GM12878 (cell line): ENCODE data around the gene ARID5B. TPM values are rescaled to one million over a fixed set of nuclear protein-coding genes. Genes with fewer than 3 reads are reported as not detected.

Experiments used
- EP300 ChIP-seq, 2 experiments: fragments of 150-350 bp in 1 of 2; IDR thresholded peaks; 2 replicates each; pipeline ENCODE4 v1.6.1; 2011 to 2012; ENCODE audit warnings: low read depth in 2 of 2, low read length in 2 of 2, borderline replicate concordance in 1 of 2, improper control_type of control experiment in 1 of 2, inconsistent platforms in 1 of 2; ENCODE audit not compliant: control insufficient read depth in 1 of 2
- HSF1 ChIP-seq: fragments of 150-350 bp; IDR thresholded peaks from 2 replicates; pipeline ENCODE4 v1.6.1; 2014; ENCODE audit warnings: mild to moderate bottlenecking, low read depth, low read length
- KAT2A ChIP-seq: conservative IDR thresholded peaks from 2 replicates; pipeline ENCODE4 v1.6.1; 2011; ENCODE audit warnings: low read depth, low read length; ENCODE audit not compliant: control insufficient read depth
- KLF5 ChIP-seq: fragments of 450-650 bp; IDR thresholded peaks from 2 replicates; pipeline ENCODE4 v1.6.1; 2014; ENCODE audit warnings: mild to moderate bottlenecking; ENCODE audit not compliant: partially characterized antibody
- NFIC ChIP-seq: IDR thresholded peaks from 2 replicates; pipeline ENCODE4 v1.6.1; 2012; ENCODE audit warnings: low read depth, mild to moderate bottlenecking, inconsistent platforms, low read length, moderate library complexity
- NFYB ChIP-seq: IDR thresholded peaks from 2 replicates; pipeline ENCODE4 v1.6.1; 2011; ENCODE audit warnings: low read depth, mild to moderate bottlenecking, low read length, improper control_type of control experiment, moderate library complexity; ENCODE audit not compliant: insufficient read depth
- NR2C2 ChIP-seq: IDR thresholded peaks from 2 replicates; pipeline ENCODE4 v1.6.1; 2011; ENCODE audit warnings: borderline replicate concordance, low read depth; ENCODE audit not compliant: control insufficient read depth, insufficient read length
- POLR2AphosphoS2 ChIP-seq: IDR thresholded peaks from 2 replicates; pipeline ENCODE4 v1.6.1; 2011; ENCODE audit warnings: low read depth, mild to moderate bottlenecking, low read length, improper control_type of control experiment, moderate library complexity
- RB1 ChIP-seq: fragments of 450-650 bp; formaldehyde crosslinking; IDR thresholded peaks from 2 replicates; pipeline ENCODE4 v1.6.1; 2017; ENCODE audit warnings: mild to moderate bottlenecking, borderline replicate concordance
- RUNX3 ChIP-seq: IDR thresholded peaks from 2 replicates; pipeline ENCODE4 v1.6.1; 2012; ENCODE audit warnings: low read length, inconsistent platforms
- USF2 ChIP-seq: IDR thresholded peaks from 2 replicates; pipeline ENCODE4 v1.6.1; 2011; ENCODE audit warnings: low read depth, low read length, improper control_type of control experiment, borderline replicate concordance
- ZBTB11 ChIP-seq: fragments of 450-650 bp; formaldehyde crosslinking; IDR thresholded peaks from 2 replicates; pipeline ENCODE4 v1.5.0; 2022; ENCODE audit warnings: mild to moderate bottlenecking, missing genetic modification characterization
- ZZZ3 ChIP-seq: IDR thresholded peaks from 2 replicates; pipeline ENCODE4 v1.6.1; 2011; ENCODE audit warnings: low read depth; ENCODE audit not compliant: control insufficient read depth, insufficient read length
- polyA plus RNA-seq, 11 experiments: library from polyadenylated mRNA; depleted of rRNA in 4 of 11; unstranded in 6 of 11; stranded (reverse) in 5 of 11; fragments of >200 nt; fragmentation: Nextera tagmentation in 4 of 11; fragmentation: Illumina TruSeq in 1 of 11; extraction: Ambion mirVana in 4 of 11; extraction: Trizol in 1 of 11; gene quantifications; 1 replicate in 1 of 11; 2 replicates in 10 of 11; pipeline versions ENCODE4 v1.2.1 to v1.2.3, GENCODE V29; 2011 to 2016; ENCODE audit warnings: inconsistent platforms in 2 of 11, missing spikeins in 2 of 11, low read depth in 1 of 11
- total RNA-seq, 4 experiments: library from RNA; depleted of rRNA in 3 of 4; stranded (reverse); fragments of >200 nt in 3 of 4; fragmentation: Illumina TruSeq in 1 of 4; extraction: Trizol in 1 of 4; gene quantifications; 2 replicates each; pipeline versions ENCODE4 v1.2.1 to v1.2.3, GENCODE V29; 2013 to 2021
- TF ChIP-seq, protein P1 (sequence below): fragments of 450-650 bp; IDR thresholded peaks from 2 replicates; pipeline ENCODE4 v1.6.1; 2018; ENCODE audit warnings: borderline replicate concordance, mild to moderate bottlenecking; ENCODE audit not compliant: partially characterized antibody

The ARID5B gene
- total and polyA plus RNA-seq, 10 of the 15 experiments (the other 5 are each of a cell fraction or from before 2014, with no cell fraction given) = 2.7 to 8.5 (median 6.1) TPM

DNA sequence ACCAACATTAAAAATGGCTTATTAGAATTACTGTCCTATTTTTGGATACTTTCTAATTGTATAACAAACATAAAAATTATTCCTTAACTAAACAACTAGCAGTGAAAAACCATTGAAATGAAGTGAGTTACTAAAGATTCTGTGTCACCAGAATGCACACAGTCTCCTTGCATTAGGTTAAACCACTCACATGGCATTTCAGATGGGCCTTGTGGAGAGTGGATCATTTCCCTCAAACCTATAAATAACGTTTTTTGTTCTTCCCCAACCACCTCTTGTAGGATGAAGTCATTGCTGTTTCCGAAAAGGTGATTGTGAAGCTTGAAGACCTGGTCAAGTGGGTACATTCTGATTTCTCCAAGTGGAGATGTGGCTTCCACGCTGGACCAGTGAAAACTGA is 38.4 kb downstream of the ARID5B start (continued):
- TF ChIP-seq, protein P1, sequence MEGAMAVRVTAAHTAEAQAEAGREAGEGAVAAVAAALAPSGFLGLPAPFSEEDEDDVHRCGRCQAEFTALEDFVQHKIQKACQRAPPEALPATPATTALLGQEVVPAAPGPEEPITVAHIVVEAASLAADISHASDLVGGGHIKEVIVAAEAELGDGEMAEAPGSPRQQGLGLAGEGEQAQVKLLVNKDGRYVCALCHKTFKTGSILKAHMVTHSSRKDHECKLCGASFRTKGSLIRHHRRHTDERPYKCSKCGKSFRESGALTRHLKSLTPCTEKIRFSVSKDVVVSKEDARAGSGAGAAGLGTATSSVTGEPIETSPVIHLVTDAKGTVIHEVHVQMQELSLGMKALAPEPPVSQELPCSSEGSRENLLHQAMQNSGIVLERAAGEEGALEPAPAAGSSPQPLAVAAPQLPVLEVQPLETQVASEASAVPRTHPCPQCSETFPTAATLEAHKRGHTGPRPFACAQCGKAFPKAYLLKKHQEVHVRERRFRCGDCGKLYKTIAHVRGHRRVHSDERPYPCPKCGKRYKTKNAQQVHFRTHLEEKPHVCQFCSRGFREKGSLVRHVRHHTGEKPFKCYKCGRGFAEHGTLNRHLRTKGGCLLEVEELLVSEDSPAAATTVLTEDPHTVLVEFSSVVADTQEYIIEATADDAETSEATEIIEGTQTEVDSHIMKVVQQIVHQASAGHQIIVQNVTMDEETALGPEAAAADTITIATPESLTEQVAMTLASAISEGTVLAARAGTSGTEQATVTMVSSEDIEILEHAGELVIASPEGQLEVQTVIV = no peak
- TF ChIP-seq USF2 = no peak
- TF ChIP-seq EP300 (IDR thresholded peaks at IDR 0.05; ENCODE audit: borderline replicate concordance in 1 of 2, control insufficient read depth in 1 of 2, low read depth in 2 of 2, low read length in 2 of 2) = 0 out of 4 replicates have a peak, but pooled peaks of 1 of the 2 experiments have one; percentile 26
- TF ChIP-seq POLR2AphosphoS2 = no peak
- TF ChIP-seq KLF5 = no peak
- no peak for TF ChIP-seq NFYB
- peak; percentile 53; the same call in 1 of the 2 replicates for TF ChIP-seq NFIC
- TF ChIP-seq RUNX3 = peak; percentile 66
- no peak for TF ChIP-seq KAT2A
- no peak for TF ChIP-seq ZZZ3
- TF ChIP-seq ZBTB11 (CRISPR knock-in tag) = no peak
- no peak for TF ChIP-seq RB1
- TF ChIP-seq HSF1 = no peak
- no peak for TF ChIP-seq NR2C2
